NCI-H2227 (cell line): Measurements from ENCODE around the gene RCAN1.

Experiments
- DNase-seq: peaks from one replicate; lab custom pipeline; 2025; ENCODE audit not compliant: unreplicated experiment; lab: John Stamatoyannopoulos, UW

RCAN1 gene

DNA sequence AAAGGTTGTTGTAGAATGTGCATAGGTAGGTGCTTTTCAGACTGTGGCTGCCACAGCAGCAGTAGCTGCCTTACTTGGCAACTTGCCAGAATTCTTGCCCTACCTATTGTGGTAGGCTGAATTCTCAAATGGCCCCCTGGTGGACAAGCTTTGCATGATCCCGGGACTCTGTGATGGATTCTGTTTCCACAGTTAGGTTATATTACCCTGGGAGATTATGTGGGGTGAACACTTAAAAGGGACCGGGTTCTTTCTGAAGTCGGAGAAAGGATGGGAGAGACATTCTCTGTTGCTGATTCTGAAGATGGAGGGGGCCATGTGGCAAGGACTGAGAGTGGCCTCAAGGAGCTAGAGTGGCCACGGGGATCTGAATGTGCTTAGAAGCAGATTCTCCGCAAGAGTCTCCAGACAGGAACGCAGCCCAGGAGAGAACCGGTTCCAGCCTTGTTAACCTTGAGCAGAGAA lies 70.8 kb downstream of the RCAN1 start:
- peak; percentile 7 for DNase-seq

DNA sequence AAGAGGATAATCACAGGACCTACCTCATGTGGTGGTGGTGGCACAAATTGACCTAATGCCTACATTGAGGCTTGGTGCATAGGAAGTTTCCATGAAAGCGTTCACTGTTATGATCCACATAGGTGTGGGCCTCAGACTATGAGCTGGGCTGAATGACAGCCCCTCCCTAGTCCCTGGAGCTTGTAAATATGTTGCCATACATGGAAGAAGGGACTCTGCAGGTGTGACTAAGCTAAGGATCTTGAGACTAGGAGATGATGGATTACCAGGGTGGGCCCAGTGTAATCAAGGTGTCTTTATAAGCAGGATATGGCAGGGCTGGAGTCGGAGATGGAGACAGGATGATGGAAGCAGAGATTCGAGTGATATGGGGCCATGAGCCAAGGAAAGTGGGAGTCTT lies 71.9 kb downstream of the RCAN1 start:
- no peak for DNase-seq

DNA sequence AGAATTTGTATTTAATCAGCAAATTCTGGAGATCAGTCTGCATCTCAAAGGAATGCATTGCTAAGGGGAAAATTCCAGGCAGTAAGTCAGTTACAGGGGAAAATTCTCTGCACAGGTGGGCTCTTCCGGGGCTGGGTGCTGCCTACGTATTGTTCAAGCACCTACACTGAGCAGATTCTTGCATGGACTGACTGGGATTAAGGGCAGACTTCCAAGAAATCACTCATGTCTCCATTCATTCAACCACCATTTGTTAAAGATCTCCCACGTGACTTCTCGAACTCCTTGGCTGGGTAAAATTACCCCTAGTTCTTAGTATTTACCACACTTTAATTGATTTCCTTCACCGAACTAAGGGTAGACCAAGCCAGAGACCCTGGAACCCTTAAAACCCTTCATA lies 74.7 kb downstream of the RCAN1 start:
- no peak for DNase-seq

DNA sequence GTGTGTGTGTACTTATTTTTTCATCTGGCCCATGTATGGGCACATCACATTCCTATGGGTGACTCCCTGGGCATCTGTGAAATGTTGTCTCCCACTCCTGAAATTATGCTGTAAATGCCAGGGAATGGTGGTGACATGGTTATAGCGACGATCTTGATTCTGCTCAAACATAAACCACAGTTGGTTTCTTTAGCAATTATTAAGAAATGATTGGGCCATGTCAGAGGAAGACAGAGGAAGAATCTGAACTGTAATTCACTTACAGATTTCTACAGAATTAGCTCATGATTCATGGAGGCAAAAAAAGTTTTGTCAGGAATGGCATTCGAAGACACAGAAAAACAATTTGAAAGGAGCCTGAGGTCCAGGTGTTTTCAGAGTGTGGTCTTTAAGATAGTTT lies 77.1 kb downstream of the RCAN1 start:
- DNase-seq: no peak

DNA sequence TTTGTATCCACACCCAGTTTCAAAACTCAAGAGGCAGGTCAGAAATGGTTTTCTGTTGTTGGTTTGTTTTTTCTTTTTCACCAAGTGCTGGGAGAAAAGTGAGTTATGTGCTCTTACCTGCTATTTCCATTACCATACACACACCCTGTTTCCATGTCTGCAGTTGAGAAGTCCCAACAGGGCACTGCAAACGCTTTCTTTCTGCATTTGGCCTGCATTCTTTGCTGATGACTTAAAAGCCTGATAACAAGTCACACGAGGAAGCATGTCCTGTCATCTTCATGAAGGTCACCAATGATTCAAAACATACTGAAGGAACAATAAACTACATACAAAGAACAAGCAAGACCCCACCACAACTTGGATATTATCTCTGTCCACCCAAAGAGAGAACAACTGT lies 78.1 kb downstream of the RCAN1 start:
- DNase-seq: no peak

DNA sequence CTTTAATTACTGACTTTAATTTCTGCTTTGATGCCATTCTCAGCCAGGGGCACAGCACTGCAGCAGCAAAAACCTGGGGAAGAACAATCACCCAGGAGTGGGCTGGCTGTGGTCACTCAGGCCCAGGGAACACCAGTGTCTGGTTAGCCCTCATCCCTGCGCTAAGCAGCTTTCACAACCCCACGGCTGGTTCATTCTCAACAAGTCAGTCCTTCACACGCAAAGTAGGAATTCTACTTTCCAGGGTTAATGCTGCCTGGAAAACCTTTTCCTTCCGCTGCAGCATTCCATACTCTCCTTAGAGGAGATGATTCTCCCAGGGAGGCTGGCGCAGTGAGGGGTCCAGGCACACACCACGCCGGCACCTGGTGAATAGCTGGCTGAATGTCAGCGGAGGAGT lies 78.6 kb downstream of the RCAN1 start:
- no peak for DNase-seq

DNA sequence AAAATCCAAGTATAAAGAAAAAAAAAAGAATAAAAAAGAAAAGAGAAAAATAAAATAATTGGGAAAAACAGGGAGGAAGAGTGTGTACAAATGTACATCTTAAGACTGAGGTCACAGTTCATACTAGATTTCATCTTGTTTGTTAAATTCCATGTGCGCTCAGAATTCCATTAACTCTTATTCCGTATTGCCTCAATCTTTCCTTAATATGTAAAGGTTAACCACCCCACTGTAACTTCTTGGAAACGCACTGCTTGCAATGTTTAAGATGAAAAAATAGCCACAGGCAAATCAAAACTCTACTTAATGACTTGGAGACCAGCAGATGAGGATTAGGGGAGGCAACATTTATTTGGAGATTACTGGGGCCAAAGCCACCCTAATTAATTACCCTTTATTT lies 79.0 kb downstream of the RCAN1 start:
- DNase-seq: no peak

DNA sequence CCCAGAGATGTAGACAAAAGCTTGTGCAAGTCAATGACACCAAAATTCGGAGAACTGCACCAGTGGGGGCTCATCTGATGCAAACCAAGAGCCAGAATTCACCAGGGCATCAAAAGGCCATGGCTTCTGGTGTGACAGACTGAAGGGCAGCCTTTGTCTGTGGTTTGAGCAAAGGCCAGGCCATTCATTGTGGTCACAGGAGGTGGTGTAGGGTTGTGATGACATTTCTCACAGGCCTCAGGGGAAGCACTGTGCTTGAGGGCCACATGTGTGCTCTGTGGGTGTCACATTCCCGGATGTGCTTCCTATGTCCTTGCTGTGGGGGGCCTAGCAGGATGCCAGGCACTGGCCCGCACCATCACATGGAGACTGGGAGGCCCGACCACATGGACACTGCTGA lies 80.4 kb downstream of the RCAN1 start:
- no peak for DNase-seq

DNA sequence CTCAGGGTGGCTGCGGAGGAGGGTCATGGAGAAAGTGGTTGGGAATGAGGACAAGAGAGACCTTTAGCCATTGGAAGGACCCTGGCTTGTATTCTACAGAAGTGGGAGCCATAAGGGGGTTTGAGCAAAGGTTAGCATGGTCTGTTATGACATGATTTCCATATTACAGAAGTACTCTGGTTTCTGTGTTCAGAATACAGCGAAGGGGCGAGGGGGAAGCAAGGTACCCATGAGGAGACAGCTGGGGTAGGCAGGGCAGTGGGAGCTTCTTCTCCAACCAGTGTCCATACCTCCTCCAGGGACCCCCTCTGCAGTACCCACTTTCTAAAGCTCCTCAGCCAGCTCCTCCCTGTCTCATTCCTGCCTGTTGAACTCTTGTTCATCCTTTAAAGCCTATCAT lies 81.0 kb downstream of the RCAN1 start:
- DNase-seq: no peak

DNA sequence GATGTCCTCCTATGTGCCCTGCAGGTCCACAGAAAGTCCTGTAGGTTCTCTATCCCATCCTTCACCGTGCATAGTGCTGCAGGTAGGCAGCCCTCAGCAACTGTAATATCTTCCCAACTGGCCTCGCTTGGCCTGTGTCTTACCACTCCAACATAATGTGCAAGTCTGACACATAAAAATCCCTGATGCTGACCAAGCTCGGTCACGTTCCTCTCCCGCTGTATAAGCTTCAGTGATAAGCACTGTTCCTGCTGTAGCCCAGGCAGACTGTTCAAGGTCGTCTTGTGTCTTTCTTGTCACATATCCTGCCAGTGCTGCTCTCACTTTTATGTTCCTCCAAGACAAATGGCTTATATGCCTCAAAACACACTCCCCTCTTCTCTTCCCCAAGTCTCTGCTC lies 83.5 kb downstream of the RCAN1 start:
- no peak for DNase-seq

DNA sequence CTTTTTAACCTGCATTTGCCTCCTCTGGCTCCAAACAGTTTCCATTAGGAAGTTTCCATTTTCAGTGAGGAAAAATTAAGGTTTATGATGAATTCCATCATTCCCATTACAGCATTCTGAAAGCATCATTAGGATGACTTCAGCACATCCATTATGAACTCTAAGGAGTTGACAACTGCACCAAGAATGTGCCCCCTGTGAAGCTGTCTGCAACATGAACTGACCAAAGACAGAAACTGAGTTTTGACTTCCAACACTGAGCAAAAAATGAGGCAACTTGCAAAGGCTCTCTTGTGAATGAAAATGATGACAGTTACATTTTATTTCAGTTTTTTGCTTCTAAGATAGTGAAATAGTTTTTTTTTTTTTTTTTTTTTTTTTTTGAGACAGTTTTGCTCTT lies 84.7 kb downstream of the RCAN1 start:
- no peak for DNase-seq

DNA sequence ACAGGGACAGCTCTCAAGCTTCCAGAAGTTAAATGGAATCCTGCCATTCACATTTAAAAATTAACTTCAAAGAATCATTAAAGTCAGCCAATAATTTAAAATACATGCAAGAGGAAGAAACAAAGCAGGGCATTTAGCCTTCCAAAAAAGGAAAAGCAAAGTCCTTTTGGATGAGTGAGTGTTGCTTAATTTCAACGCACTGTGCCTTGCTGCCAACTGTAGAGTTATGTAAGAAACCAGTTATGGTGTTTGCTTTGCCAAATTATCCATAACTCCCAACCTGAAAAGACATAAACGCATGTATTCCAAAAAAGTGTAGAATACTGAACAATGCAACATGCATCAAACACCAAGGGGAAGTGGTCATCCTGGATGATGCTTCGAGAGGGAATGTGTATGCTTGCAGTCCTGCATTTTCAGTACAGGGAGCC lies 86.8 kb downstream of the RCAN1 start:
- DNase-seq: no peak

DNA sequence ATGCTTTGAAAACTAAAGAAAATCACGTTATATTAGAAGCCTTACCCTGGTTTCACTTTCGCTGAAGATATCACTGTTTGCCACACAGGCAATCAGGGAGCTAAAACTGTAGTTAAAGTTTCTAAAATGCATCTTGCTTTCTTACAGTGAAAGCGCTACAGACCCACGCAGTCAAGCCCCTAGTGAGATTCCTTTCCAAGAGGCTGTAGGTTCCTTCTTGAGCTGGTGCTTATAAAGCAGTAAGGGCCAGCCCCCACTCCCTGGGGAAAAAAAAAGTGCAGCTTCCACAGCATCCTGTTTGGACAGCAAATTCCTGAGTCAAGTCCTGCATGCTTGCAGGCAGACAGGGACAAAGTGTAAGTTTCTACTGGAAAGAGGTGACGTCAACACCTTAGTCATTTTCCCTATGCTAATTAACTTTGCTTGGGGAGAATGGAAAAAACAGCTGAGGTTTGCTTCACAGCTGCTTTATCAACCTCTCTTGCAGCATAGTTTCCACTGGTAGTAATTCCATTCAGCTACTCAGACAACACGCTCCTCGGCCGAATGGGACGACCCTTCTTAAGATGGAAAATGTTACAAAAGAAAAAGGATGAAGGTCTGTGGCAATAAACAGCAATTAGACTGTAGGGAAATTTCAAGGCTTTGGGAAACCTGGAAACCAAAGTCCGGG lies 88.2 kb downstream of the RCAN1 start:
- no peak for DNase-seq

DNA sequence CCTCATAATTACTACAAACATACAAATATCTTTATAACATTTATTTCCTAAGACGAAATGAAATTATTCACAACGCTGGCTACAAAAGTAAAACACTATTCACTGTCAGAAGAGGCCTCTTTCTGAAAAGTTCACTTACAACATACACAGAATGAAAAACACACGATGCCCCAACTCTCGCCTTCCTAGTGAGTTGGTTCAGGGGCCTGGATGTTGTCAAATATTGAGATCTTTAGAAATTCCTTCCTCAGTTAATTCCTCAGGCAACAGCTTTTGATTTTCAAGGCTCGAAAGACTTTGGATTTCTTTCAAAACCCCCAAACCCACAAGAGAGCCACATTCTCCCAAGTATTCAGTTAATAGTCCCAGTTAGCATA lies 88.7 kb downstream of the RCAN1 start:
- no peak for DNase-seq

DNA sequence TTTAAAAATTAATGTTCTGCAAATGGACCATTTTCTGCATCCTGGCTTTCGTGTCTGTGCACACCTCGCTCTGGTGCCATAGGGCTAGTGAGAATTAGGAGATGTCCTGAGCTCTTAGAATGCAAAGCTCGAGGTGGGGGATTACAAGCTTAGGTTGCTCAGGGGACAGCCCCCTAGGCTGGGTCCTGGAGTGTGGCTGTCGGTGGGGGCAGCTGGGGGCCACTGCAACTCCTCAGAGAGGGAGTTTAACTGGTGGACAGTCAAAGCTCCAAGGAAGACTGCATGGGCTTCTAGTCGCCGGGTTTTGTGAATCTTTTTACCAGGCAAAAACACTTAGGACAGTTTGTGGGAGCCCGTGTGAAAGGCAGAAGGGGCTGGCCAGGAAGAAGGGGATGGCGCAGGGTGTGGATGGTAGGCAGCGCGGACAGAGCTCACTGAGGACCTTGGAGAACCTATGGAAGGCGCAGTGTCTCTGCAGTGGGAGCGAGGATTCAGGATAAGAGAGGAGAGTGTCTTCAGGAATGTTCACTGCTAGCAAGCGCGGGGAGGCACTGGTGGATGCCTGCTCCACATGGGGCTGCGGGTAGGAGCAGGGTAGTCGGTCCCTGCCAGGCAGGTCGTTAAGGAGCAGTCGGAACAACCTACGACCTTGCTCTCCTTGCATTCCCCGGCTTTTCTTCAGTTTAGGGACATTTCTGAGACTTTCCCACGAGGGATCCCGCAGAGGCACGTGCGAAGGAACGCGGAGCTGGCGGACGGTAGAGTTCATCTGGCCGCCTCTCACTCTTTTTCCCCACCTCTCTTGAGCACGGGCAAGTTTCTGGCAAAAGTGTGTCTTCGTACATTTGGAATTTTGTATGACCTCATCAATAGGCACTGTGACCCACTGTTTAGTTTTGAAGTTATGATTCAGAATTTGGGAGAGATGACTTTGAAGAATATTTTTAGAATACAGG lies 90.0 kb downstream of the RCAN1 start:
- no peak for DNase-seq

DNA sequence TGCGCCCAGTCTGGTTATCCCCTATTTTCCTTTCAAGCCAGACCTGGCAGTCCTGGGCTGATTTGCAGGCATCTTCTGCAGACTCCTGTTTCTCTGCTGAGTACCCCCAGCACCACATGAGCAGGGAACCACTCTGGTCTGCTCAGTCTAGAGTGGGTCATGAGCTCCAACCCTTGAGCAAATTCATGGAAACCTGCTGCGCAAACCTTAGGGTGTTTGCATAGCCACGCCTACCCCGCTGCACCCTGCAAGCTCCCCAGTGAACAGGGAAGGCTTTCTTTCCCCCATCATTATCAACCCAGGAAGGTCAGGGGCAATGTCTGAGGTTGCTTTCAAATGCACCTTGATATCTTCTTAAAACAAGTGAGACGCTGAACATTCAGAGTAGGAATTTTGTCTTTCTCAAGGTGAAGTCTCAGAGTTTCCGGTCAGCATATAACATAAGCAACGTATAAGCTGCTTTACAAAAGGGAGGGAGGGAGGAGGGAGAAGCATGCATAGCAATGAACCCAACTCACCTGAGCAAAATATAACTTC lies 91.8 kb downstream of the RCAN1 start:
- DNase-seq: no peak

DNA sequence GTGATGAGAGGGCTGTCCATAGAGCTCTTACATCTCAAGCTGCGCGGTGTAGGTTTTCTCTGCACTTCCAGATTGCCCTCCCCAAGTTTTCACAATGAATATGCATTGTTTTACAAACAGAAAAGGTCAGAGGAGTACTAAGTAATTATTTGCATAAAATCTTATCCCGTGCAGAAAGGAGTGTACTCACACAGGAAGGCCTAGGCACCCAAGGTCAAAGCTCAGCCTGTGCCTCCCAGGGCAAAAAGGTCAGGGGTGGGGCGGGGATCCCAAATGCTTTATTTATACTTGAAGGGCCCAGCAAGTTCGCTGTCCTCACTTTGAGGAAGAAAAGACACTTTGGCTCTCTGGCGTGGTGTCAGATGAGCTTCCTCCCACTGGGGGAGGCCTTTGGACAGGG lies 92.6 kb downstream of the RCAN1 start:
- no peak for DNase-seq

DNA sequence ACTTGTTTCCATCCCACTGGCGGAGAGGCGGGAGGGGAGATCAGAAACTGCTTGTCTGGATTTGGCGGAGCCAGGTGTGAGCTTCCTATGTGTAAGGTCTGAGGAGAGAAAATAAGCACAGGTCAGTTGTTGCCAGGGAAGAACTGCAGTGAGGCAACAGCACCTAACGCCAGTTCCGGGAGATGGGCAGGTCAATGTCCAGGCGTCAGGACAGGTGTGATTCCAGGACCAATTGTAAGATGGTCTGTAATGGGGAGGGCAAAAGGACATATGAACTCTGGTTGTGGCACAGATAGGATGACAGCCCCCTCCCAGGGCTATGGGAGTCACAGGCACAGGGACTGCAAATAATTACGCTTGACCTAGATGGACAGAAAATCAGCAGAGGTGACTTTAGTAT lies 93.4 kb downstream of the RCAN1 start:
- DNase-seq: no peak

DNA sequence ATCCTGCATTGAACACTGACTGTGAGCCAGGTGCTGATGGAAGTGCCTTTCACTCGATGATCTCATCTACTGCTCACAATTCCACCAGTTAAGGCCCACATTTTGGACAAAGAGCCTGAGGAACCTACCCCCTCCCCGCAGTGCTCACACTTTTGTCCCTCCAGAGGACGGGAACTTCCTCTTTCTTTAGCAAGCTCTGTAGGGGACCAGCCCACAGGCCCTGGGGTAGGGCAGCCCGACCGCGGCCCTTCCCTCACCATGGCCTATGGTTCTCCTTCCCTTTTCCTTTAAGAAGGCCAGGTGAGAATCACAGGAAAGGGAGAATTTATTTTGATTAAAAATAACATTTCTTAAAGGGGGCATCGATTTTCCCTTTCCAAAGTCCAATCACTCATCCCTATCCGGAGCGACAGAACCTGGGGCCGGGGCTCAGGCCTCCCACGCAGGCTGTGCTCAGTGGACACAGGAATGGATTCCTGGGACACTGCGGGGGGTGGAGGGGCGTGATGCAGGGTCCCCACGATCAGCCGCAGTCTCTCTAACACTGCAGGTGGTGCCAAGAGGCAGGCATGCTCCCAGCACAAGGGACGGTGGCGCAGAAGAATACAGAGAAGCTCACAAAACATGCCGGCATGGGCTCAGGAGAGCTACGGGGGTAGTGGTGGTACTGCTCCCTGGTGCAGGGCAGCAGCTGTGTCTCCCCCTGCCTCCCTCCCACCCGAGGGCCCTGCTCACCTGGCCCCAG lies 94.0 kb downstream of the RCAN1 start:
- DNase-seq: no peak

DNA sequence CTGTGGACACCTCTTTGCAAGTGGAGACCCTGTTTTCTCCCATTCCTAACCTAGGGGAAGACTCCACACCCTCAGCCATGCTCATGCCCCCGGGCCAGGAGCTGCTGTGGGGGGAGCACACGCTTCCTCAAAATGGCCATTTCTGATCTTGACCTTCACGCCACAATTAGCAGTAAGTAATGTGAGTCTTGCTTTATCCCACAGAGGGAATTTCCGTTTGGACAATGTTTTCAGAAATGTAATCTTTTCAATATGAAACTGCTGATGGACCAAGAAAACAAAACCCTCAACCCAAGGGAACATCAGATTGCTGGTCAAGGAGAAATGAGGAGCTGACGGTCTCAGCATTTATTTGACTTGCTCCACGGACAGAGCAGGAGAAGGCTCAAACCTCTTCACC lies 94.6 kb downstream of the RCAN1 start:
- DNase-seq: no peak

DNA sequence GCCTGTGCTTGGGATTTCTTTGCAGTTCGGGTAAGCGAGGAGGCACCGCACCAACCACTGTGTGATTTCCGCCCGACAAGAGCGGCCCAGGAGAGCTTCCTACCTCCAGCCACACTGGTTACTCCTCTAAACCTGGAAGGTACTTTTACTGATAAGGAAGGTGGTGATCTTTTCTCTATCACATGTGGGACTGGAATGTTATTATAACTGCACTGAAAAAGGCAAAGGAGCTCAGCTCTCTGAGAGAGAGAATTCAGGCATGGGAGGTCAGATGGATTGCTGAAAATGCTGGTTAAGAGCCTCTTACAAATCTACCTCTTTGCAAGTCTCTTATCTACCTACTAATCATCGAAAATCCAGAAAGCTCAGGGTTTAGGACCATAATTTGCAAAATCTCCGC lies 95.2 kb downstream of the RCAN1 start:
- DNase-seq: no peak
